ENCODE results near the gene GRIA3. TPM values are rescaled to one million over a fixed set of nuclear protein-coding genes. Genes with fewer than 3 reads are reported as not detected.

GRIA3 gene
- total RNA-seq, 1 experiment from 2014 or later = 1.4 TPM

DNA sequence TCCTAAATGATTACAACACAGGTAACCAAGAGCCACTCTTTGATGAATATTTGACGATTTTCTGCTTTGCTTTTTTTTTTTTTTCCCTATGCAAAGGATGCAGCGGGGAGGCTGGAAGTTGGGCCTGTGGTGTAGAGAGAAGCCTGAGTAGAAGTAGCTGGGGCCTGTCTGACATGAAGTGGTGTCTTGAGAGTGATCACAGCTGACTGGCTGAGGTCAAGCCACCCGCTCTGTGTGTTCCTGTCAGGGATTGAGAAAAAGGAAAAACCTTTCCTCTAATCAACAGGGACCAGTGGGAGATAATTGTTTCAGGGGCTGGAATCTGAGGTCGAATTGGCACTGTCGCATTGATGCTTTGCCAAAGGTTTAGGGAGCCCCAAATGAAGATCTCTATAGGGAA is 258.7 kb downstream of the GRIA3 start:
- Histone ChIP-seq H3K23me2 (ENCODE audit: insufficient read length, low read depth, low read length, poor library complexity, severe bottlenecking) (no peaks in the 10 kb centered on the region), H3K27ac (ENCODE audit: insufficient read length, low read depth, low read length) (no peak overlapping the region), H3K56ac (ENCODE audit: insufficient read length, low read depth, low read length) (no peak overlapping the region), H3K79me1 (ENCODE audit: insufficient read depth, low read depth, low read length, poor library complexity, severe bottlenecking) (no peaks in the 10 kb centered on the region), H3T11ph (ENCODE audit: low read length) (no peak overlapping the region), H3K9ac (ENCODE audit: extremely low read depth, insufficient read length, low read length) (no peak overlapping the region), H2BK120ac (ENCODE audit: low read depth, low read length, poor library complexity, severe bottlenecking) (no peak overlapping the region), H4K20me1 (ENCODE audit: control insufficient read depth, insufficient read depth, insufficient read length) (no peaks in the 10 kb centered on the region), H3K27me3 (ENCODE audit: insufficient read depth, low read length) (no peaks in the 10 kb centered on the region), H2BK20ac (ENCODE audit: low read depth, low read length, poor library complexity, severe bottlenecking) (no peak overlapping the region), H3K14ac (ENCODE audit: insufficient read depth, low read length) (no peak overlapping the region), H2AK5ac (ENCODE audit: insufficient read length, low read length) (no peak overlapping the region), H4K8ac (replicated peaks; ENCODE audit: insufficient read length, low read depth, low read length) (no peak overlapping the region), H2AFZ (ENCODE audit: low read length) (no peak overlapping the region), H4K91ac (ENCODE audit: insufficient read length, low read depth, low read length) (no peak overlapping the region), H3K79me2 (ENCODE audit: insufficient read depth, low read length) (no peaks in the 10 kb centered on the region), H2BK5ac (ENCODE audit: insufficient read length, low read length) (no peak overlapping the region), H4K5ac (ENCODE audit: insufficient read length, low read depth, low read length) (no peak overlapping the region), H3K18ac (ENCODE audit: insufficient read length, low read depth, low read length) (no peak overlapping the region), H3K4me1 (ENCODE audit: insufficient read depth, low read length) (no peaks in the 10 kb centered on the region), H3K4ac (ENCODE audit: low read depth, low read length) (no peak overlapping the region), H3K4me2 (ENCODE audit: insufficient read depth, insufficient read length, low read length) (no peak overlapping the region), H2BK15ac (ENCODE audit: low read depth, low read length) (no peak overlapping the region), H3K23ac (ENCODE audit: insufficient read length, low read depth, low read length) (no peak overlapping the region), H3K9me3 (ENCODE audit: control insufficient read depth, low read depth, low read length) (peaks cover 17% of the 10 kb centered on the region), H2BK12ac (ENCODE audit: insufficient read length, low read depth, low read length) (no peak overlapping the region)
- Mint-ChIP-seq H3K4me1 (peaks cover 2% of the 10 kb centered on the region in 2 experiments; a peak in 2 of 4 replicates), H3K27ac (0 out of 7 replicates have a peak overlapping the region, but pooled peaks of 1 of the 3 experiments have one; percentile 45), H3K36me3 (ENCODE audit: insufficient read depth in 1 of 3, low read depth in 3 of 3) (no peaks in the 10 kb centered on the region), H3K4me3 (no peak overlapping the region), H3K27me3 (ENCODE audit: low read depth) (peaks cover 1% of the 10 kb centered on the region; the same call in 1 of the 2 replicates), H3K9me3 (peaks cover 6 to 67% of the 10 kb centered on the region in 2 experiments; a peak in 3 of 5 replicates)
- no peak for DNase-seq
- WGBS (ENCODE audit: extremely low coverage, insufficient read length, low lambda C conversion rate) = no CpG with 5 or more reads among the region's 5 CpGs
- TF ChIP-seq, protein P1, sequence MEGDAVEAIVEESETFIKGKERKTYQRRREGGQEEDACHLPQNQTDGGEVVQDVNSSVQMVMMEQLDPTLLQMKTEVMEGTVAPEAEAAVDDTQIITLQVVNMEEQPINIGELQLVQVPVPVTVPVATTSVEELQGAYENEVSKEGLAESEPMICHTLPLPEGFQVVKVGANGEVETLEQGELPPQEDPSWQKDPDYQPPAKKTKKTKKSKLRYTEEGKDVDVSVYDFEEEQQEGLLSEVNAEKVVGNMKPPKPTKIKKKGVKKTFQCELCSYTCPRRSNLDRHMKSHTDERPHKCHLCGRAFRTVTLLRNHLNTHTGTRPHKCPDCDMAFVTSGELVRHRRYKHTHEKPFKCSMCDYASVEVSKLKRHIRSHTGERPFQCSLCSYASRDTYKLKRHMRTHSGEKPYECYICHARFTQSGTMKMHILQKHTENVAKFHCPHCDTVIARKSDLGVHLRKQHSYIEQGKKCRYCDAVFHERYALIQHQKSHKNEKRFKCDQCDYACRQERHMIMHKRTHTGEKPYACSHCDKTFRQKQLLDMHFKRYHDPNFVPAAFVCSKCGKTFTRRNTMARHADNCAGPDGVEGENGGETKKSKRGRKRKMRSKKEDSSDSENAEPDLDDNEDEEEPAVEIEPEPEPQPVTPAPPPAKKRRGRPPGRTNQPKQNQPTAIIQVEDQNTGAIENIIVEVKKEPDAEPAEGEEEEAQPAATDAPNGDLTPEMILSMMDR (conservative IDR thresholded peaks at IDR 0.05) = no peak

All from H9 (cell line).